ENCODE measurements around the gene NELL1.

GRCh38 chr11:20844630-20845029 lies 175.2 kb downstream of the NELL1 start:
- TF ChIP-seq CTCF (IDR thresholded peaks at IDR 0.05) (no peak), POLR2A (IDR thresholded peaks at IDR 0.05) (no peak)
